Measurements from ENCODE around the gene HEBP2. TPM values are rescaled to one million over a fixed set of nuclear protein-coding genes. Genes with fewer than 3 reads are reported as not detected.

The HEBP2 gene
- total and polyA plus RNA-seq, 2 of the 4 experiments (the other 2 are of a cell fraction): 3.9 to 6.1 TPM

- Histone ChIP-seq H3K27ac (ENCODE audit: insufficient read depth, low read length) (no peak overlapping the region), H4K5ac (ENCODE audit: low read depth, low read length) (no peak overlapping the region), H3K9me1 (ENCODE audit: insufficient read depth, low read length) (peaks cover 5% of the 10 kb centered on the region), H3K4me1 (ENCODE audit: control insufficient read depth, insufficient read depth, low read length) (peaks cover 1% of the 10 kb centered on the region; the same call in 1 of the 2 replicates), H2BK20ac (ENCODE audit: low read depth, low read length) (no peak overlapping the region), H3K4ac (ENCODE audit: low read depth, low read length) (no peak overlapping the region), H3K4me3 (ENCODE audit: insufficient read depth, low read depth, low read length) (no peak overlapping the region), H2AK5ac (ENCODE audit: low read depth, low read length) (no peak overlapping the region), H3K56ac (ENCODE audit: extremely low read depth, insufficient read depth, low read length) (no peak overlapping the region), H3K23ac (ENCODE audit: low read depth, low read length) (no peak overlapping the region), H2BK5ac (ENCODE audit: low read depth, low read length, poor library complexity, severe bottlenecking) (no peak overlapping the region), H4K8ac (ENCODE audit: low read depth in 2 of 2, low read length in 2 of 2) (no peak overlapping the region), H3K27me3 (ENCODE audit: control insufficient read depth, insufficient read depth, low read length) (no peaks in the 10 kb centered on the region), H4K91ac (ENCODE audit: insufficient read depth, low read depth, low read length) (no peak overlapping the region), H2AK9ac (replicated peaks; ENCODE audit: low read depth, low read length, poor library complexity) (no peak overlapping the region), H3K14ac (replicated peaks; ENCODE audit: low read depth, low read length) (no peak overlapping the region), H4K20me1 (ENCODE audit: insufficient read depth, low read length) (no peaks in the 10 kb centered on the region), H3K36me3 (ENCODE audit: control insufficient read depth, insufficient read depth, low read length) (peaks cover 5% of the 10 kb centered on the region; the same call in 1 of the 2 replicates), H3K18ac (ENCODE audit: low read depth, low read length) (no peak overlapping the region), H2BK15ac (ENCODE audit: low read depth, low read length) (no peak overlapping the region), H3K9ac (ENCODE audit: low read depth, low read length) (no peak overlapping the region), H2BK120ac (ENCODE audit: low read depth, low read length) (no peak overlapping the region), H3K4me2 (ENCODE audit: low read depth, low read length) (no peak overlapping the region), H3K79me1 (ENCODE audit: low read depth in 1 of 2, low read length in 2 of 2) (no peaks in the 10 kb centered on the region), H2AFZ (replicated peaks; ENCODE audit: low read length, poor library complexity) (no peak overlapping the region), H3K9me3 (ENCODE audit: control insufficient read depth, insufficient read depth, low read length) (no peaks in the 10 kb centered on the region)
- CTCF ChIA-PET: no interaction called here
- in situ Hi-C loops (cut with MboI; ENCODE audit: low sequenced_read_pairs): no loop called here
- POLR2A ChIA-PET (ENCODE audit: unreplicated experiment): interaction anchor here (0.5 kb wide), 1 partner anchor 73 kb away, joined by 7 read pairs; no protein-coding TSS in a partner anchor
- TF ChIP-seq FOS (IDR thresholded peaks at IDR 0.05; ENCODE audit: low read depth, low read length): no peak
- no peak for TF ChIP-seq ELK1 (IDR thresholded peaks at IDR 0.05; ENCODE audit: borderline replicate concordance, low read depth, low read length)
- TF ChIP-seq CHD1 (IDR thresholded peaks at IDR 0.05; ENCODE audit: low read depth, low read length): no peak
- TF ChIP-seq CEBPB (IDR thresholded peaks at IDR 0.05; ENCODE audit: low read depth, low read length): no peak
- no peak for TF ChIP-seq POLR2A (IDR thresholded peaks at IDR 0.05; ENCODE audit: low read depth, low read length)
- TF ChIP-seq USF2 (IDR thresholded peaks at IDR 0.05; ENCODE audit: low read depth, low read length): no peak
- TF ChIP-seq MAFK (IDR thresholded peaks at IDR 0.05; ENCODE audit: low read depth, low read length): no peak
- no peak for TF ChIP-seq MXI1 (IDR thresholded peaks at IDR 0.05; ENCODE audit: borderline replicate concordance, low read depth, low read length)
- TF ChIP-seq SMC3 (IDR thresholded peaks at IDR 0.05; ENCODE audit: low read depth, low read length): no peak
- TF ChIP-seq NFE2L2 (IDR thresholded peaks at IDR 0.05; ENCODE audit: low read depth, low read length): no peak
- no peak for TF ChIP-seq RAD21 (IDR thresholded peaks at IDR 0.05; ENCODE audit: low read length)
- TF ChIP-seq BHLHE40 (IDR thresholded peaks at IDR 0.05; ENCODE audit: low read depth, low read length): no peak
- TF ChIP-seq MAZ (IDR thresholded peaks at IDR 0.05; ENCODE audit: borderline replicate concordance, low read depth, low read length): no peak
- TF ChIP-seq CTCF (conservative IDR thresholded peaks at IDR 0.05; ENCODE audit: low read depth, low read length): no peak
- TF ChIP-seq RFX5 (IDR thresholded peaks at IDR 0.05; ENCODE audit: low read depth, low read length): no peak
- no peak for TF ChIP-seq RCOR1 (IDR thresholded peaks at IDR 0.05; ENCODE audit: insufficient replicate concordance, low read length)
- dilution Hi-C loops (cut with HindIII; ENCODE audit: low sequenced_read_pairs, unreplicated experiment): no loop called here
- intact Hi-C loops (cut with micrococcal nuclease): no loop called here
- no peak for ATAC-seq (ENCODE audit: low read depth)
- no TSS peak for BruUV-seq (replicated peaks)
- DNase-seq: no peak
- 91% methylated on average over 4 of the region's 7 CpGs; no CpG with 5 or more reads in 1 of the 2 experiments for WGBS, 2 experiments (ENCODE audit: extremely low coverage in 2 of 2, insufficient read length in 1 of 2)
These were observed 35.5 kb downstream of the HEBP2 start for GRCh38 chr6:138439546-138439945.
